Uterus (tissue), 4 donors: ENCODE results near the gene STAT1. TPM values are rescaled to one million over a fixed set of nuclear protein-coding genes. Genes with fewer than 3 reads are reported as not detected.

Source experiments
- DNase-seq, 2 donors: peaks; one replicate each; pipeline ENCODE4 v3.0.0-alpha.2; 2019 to 2020
- H3K27ac ChIP-seq, 2 donors: fragments of 200-600 bp; sonication (generic); 1 replicate in 1 of 2; 2 replicates in 1 of 2; pipeline ENCODE4 v1.5.1; 2016 to 2018
- H3K27me3 ChIP-seq, 2 donors: fragments of 200-600 bp; sonication (generic); one replicate each; pipeline ENCODE4 v1.5.1; 2018 to 2019; ENCODE audit warnings: control low read depth in 1 of 2
- H3K36me3 ChIP-seq, 2 donors: fragments of 200-600 bp; sonication (generic); one replicate each; pipeline ENCODE4 v1.5.1; 2019; ENCODE audit warnings: control low read depth in 1 of 2
- H3K4me1 ChIP-seq, 2 donors: fragments of 200-600 bp; sonication (generic); one replicate each; pipeline ENCODE4 v1.5.1; 2018 to 2019; ENCODE audit warnings: control low read depth in 1 of 2
- H3K4me3 ChIP-seq, 2 donors: fragments of 200-600 bp; sonication (generic); 1 replicate in 1 of 2; 2 replicates in 1 of 2; pipeline ENCODE4 v1.5.1; 2018 to 2019; ENCODE audit warnings: mild to moderate bottlenecking in 1 of 2
- H3K9me3 ChIP-seq, 2 donors: fragments of 200-600 bp; sonication (generic); one replicate each; pipeline ENCODE4 v1.5.1; 2019; ENCODE audit warnings: control low read depth in 1 of 2
- POLR2A ChIP-seq, 2 donors: fragments of 450-650 bp; IDR thresholded peaks; one replicate each; pipeline ENCODE4 v1.6.1; 2016; ENCODE audit warnings: antibody characterized with exemption in 2 of 2, mild to moderate bottlenecking in 1 of 2, moderate library complexity in 1 of 2
- intact Hi-C: fragments of 100-400 bp; cut with DNase I; formaldehyde crosslinking; loops from one replicate; pipeline ENCODE4 v1.15.1; 2023; ENCODE audit warnings: low total_unique reads
- total RNA-seq, 4 donors: library from RNA; depleted of rRNA in 3 of 4; stranded (reverse); fragments of >200 nt in 3 of 4; gene quantifications; one replicate each; pipeline versions ENCODE4 v1.1.0 to v1.2.4, GENCODE V29; 2014 to 2023
- TF ChIP-seq, protein P1 (sequence below), 4 experiments: fragments of 200-600 bp in 2 of 4; fragments of 450-650 bp in 2 of 4; sonication (generic) in 2 of 4; IDR thresholded peaks; one replicate each; pipeline ENCODE4 v1.5.1; 2016 to 2019; ENCODE audit warnings: antibody characterized with exemption in 4 of 4, mild to moderate bottlenecking in 2 of 4, moderate library complexity in 1 of 4
- donor health status: DM: yes; HTN: yes; CAD: no.

STAT1 gene
- total RNA-seq, 4 donors from 2014 or later, result 20.7 to 83.0 (median 56.1) TPM

DNA sequence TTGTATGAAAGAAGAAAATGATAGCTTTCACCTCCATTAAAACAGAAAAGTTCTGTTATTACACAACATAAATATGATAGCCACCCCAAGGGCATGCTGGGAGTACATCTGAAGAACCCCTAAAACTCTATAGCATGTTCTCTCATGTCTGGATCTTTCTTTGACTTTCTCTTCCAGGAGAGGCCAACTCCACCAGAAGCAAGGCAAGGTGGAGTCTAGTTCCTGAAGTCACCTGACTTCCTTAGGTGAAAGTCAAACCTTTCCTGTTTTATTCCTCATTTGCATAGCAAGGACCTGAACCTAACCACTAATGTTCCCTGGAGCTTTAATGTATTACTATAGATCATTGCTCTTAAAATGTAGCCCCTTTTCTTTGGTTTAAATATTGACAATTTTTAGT lies 5.7 kb downstream of the STAT1 start:
- Histone ChIP-seq H3K4me1 (peaks cover 0 to 3% of the 10 kb centered on the region in 2 donors), H3K36me3 (no peaks in the 10 kb centered on the region), H3K27me3 (no peaks in the 10 kb centered on the region), H3K9me3 (no peaks in the 10 kb centered on the region), H3K27ac (no peak overlapping the region), H3K4me3 (no peak overlapping the region)
- intact Hi-C loops, result no loop called here
- TF ChIP-seq, protein P1, sequence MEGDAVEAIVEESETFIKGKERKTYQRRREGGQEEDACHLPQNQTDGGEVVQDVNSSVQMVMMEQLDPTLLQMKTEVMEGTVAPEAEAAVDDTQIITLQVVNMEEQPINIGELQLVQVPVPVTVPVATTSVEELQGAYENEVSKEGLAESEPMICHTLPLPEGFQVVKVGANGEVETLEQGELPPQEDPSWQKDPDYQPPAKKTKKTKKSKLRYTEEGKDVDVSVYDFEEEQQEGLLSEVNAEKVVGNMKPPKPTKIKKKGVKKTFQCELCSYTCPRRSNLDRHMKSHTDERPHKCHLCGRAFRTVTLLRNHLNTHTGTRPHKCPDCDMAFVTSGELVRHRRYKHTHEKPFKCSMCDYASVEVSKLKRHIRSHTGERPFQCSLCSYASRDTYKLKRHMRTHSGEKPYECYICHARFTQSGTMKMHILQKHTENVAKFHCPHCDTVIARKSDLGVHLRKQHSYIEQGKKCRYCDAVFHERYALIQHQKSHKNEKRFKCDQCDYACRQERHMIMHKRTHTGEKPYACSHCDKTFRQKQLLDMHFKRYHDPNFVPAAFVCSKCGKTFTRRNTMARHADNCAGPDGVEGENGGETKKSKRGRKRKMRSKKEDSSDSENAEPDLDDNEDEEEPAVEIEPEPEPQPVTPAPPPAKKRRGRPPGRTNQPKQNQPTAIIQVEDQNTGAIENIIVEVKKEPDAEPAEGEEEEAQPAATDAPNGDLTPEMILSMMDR (IDR thresholded peaks at IDR 0.05), result no peak
- no peak for DNase-seq

DNA sequence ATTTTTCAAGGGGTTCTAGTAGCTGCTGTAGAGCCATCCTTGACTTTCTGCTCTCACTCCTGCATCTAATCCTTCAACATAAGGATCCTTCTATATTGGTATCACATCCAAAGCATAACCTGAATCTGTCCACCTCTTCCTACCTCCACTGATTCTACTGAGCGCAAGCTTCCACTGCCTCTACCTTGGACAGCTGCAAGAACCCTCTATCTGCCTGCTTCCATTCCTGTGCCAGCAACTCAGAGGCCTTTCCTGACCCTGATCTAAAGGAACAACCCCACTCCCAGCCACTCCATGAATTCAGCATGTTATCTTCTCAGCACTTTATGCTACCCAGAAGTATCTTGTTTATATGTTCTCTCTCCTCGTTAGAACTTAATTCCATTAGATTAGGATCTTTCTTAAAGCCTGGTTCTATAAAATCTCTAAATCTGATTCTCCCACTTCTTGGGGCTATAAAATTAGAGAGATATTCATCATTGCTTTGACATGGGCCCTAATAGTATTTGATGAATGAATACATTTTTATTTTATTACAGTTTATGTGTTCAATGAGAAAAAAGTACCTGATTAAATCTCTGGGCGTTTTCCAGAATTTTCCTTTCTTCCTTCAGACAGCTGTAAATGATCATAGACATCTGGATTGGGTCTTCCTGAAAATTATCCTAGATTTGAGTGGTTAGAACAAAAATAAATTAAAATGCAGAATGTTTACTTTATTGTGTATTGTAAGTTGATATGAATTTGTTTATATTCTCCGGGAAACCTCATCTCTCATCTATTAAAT lies 6.8 kb downstream of the STAT1 start:
- Histone ChIP-seq H3K9me3 (no peaks in the 10 kb centered on the region), H3K4me3 (no peak overlapping the region), H3K27me3 (no peaks in the 10 kb centered on the region), H3K27ac (no peak overlapping the region), H3K36me3 (no peaks in the 10 kb centered on the region), H3K4me1 (no peaks in the 10 kb centered on the region)
- intact Hi-C loops, result no loop called here
- no peak for DNase-seq
- no peak for TF ChIP-seq POLR2A (IDR thresholded peaks at IDR 0.05)
- TF ChIP-seq, protein P1 (IDR thresholded peaks at IDR 0.05), result no peak

DNA sequence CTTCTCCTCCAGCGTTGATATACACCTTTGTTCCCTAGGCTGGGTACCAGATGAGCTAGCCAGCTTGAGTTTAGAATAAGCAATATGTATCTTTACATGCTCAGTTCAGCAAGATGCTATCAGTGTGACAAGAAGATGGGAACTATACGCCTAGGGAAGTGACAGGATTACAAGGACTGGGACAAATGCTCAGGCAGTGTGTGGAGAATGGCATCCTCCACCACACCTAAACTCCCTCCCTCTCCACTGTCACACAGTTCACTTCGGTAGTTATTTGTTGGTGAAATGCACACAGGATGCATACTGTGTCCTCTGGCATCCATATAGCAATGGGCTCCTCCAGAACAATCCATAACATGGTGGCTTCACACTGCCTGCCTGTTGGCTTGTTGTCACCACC lies 7.7 kb downstream of the STAT1 start:
- no peak for TF ChIP-seq POLR2A (IDR thresholded peaks at IDR 0.05)
- TF ChIP-seq, protein P1 (IDR thresholded peaks at IDR 0.05), result no peak
- no peak overlapping the region for H3K4me3 ChIP-seq
- no peaks in the 10 kb centered on the region for H3K9me3 ChIP-seq
- no peak for DNase-seq
- H3K36me3 ChIP-seq, result no peaks in the 10 kb centered on the region
- H3K27me3 ChIP-seq, result no peaks in the 10 kb centered on the region
- intact Hi-C loops, result no loop called here
- no peaks in the 10 kb centered on the region for H3K4me1 ChIP-seq
- no peak overlapping the region for H3K27ac ChIP-seq

DNA sequence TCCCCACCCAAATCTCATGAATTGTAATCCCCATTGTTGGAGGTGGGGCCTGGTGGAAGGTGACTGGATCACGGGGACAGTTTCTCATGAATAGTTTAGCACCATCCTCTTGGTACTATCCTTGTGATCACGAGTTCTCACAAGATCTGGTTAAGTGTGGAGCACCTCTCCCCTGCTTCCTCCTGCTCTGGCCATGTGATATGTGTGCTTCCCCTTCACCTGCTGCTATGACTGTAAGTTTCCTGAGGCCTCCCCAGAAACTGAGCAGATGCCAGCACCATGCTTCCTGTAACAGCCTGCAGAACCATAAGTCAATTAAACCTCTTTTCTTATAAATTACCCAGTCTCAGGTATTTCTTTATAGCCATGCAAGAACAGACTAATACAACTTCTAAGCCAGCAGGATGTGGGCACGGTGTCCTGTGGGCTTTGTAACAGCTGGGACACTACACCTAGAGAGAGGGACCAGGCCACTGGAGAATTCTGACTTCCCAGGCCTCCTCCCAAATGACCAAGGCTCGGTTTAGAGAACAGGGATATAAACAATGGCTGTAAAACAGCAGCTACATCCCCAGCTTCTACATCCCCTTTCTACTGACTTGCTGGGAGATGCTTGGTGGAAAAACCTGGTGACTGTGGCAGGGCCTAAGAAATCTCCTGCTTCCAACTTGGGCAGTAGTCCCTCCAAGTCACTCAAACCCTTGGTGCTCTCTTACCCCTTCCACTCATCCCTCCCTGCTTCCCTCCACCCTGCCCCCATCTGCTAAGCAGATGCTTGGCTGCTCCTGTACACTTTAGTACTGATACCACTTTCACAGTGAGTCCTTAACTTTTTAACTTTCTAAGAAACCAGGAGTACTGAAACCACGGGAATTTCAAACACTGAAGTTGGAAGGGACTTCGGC lies 10.3 kb downstream of the STAT1 start:
- H3K4me1 ChIP-seq, result no peaks in the 10 kb centered on the region
- no peak overlapping the region for H3K4me3 ChIP-seq
- no peak overlapping the region for H3K27ac ChIP-seq
- TF ChIP-seq, protein P1 (IDR thresholded peaks at IDR 0.05), result no peak
- TF ChIP-seq POLR2A (IDR thresholded peaks at IDR 0.05), result no peak
- no peaks in the 10 kb centered on the region for H3K9me3 ChIP-seq
- no peaks in the 10 kb centered on the region for H3K36me3 ChIP-seq
- no peaks in the 10 kb centered on the region for H3K27me3 ChIP-seq
- intact Hi-C loops, result no loop called here
- DNase-seq, result no peak

DNA sequence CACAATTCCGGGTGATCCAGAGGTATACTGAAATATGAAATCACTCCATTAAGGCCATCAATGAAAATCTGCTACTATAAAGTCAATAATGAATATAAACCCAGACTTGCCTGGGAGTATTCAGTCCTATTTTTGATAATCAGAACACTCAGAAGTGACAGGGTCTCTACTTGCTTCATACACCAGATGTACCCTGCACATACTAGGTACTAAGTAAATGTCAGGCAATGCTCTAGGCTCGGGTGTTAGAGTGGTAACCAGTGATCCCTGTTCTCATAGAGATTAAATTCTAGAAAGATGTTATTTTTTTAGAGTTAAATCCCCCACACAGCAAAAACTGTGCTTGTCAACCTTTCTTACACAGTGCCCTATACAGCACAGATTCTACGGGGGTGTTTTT lies 12.3 kb downstream of the STAT1 start:
- Histone ChIP-seq H3K36me3 (no peaks in the 10 kb centered on the region), H3K27me3 (no peaks in the 10 kb centered on the region), H3K9me3 (no peaks in the 10 kb centered on the region), H3K4me3 (no peak overlapping the region), H3K27ac (no peak overlapping the region), H3K4me1 (no peaks in the 10 kb centered on the region)
- DNase-seq, result no peak
- intact Hi-C loops, result no loop called here
- TF ChIP-seq, protein P1 (IDR thresholded peaks at IDR 0.05), result no peak
- TF ChIP-seq POLR2A (IDR thresholded peaks at IDR 0.05), result no peak
